Stomach smooth muscle (tissue), 2 donors: ENCODE results near the gene BARHL2.

ENCODE experiments used
- H3K27ac ChIP-seq: one replicate; pipeline ENCODE4 v1.7.0; 2013; ENCODE audit warnings: mild to moderate bottlenecking, low read length, inconsistent platforms
- H3K27me3 ChIP-seq, 2 donors: one replicate each; pipeline ENCODE4 v1.7.0; 2013; ENCODE audit warnings: low read length in 2 of 2; ENCODE audit not compliant: insufficient read depth in 2 of 2, control insufficient read depth in 1 of 2
- H3K36me3 ChIP-seq, 2 donors: one replicate each; pipeline ENCODE4 v1.7.0; 2013; ENCODE audit warnings: low read length in 2 of 2; ENCODE audit not compliant: control insufficient read depth in 2 of 2, insufficient read depth in 2 of 2
- H3K4me1 ChIP-seq: one replicate; pipeline ENCODE4 v1.7.0; 2013; ENCODE audit warnings: low read length; ENCODE audit not compliant: control insufficient read depth, insufficient read depth
- H3K4me3 ChIP-seq, 2 donors: one replicate each; pipeline ENCODE4 v1.7.0; 2013; ENCODE audit warnings: low read length in 2 of 2
- H3K9ac ChIP-seq, 2 donors: one replicate each; pipeline ENCODE4 v1.7.0; 2013; ENCODE audit warnings: low read length in 2 of 2, mild to moderate bottlenecking in 1 of 2
- H3K9me3 ChIP-seq, 2 donors: one replicate each; pipeline ENCODE4 v1.7.0; 2013; ENCODE audit warnings: low read length in 2 of 2; ENCODE audit not compliant: control insufficient read depth in 2 of 2
- donor health status: healthy.
- donor health status: Pancreatic carcinoma.

Gene BARHL2

GRCh38 chr1:90731382-90732050, 14.4 kb upstream of the BARHL2 start:
- no peak overlapping the region for H3K27ac ChIP-seq
- peaks cover 9% of the 10 kb centered on the region for H3K4me1 ChIP-seq
- H3K9ac ChIP-seq = no peak overlapping the region
- H3K4me3 ChIP-seq = no peak overlapping the region
- no peaks in the 10 kb centered on the region for H3K36me3 ChIP-seq
- no peaks in the 10 kb centered on the region for H3K9me3 ChIP-seq
- peaks cover 50 to 77% of the 10 kb centered on the region in 2 donors for H3K27me3 ChIP-seq

GRCh38 chr1:90730243-90731022, 13.3 kb upstream of the BARHL2 start:
- peaks cover 20% of the 10 kb centered on the region for H3K4me1 ChIP-seq
- H3K9ac ChIP-seq = no peak overlapping the region
- no peaks in the 10 kb centered on the region for H3K9me3 ChIP-seq
- no peak overlapping the region for H3K27ac ChIP-seq
- H3K36me3 ChIP-seq = no peaks in the 10 kb centered on the region
- H3K4me3 ChIP-seq = peak overlapping the region in 1 of 2 donors; percentile 17
- H3K27me3 ChIP-seq = peaks cover 60 to 86% of the 10 kb centered on the region in 2 donors

GRCh38 chr1:90729504-90730242, 12.6 kb upstream of the BARHL2 start:
- Histone ChIP-seq H3K36me3 (no peaks in the 10 kb centered on the region), H3K9me3 (no peaks in the 10 kb centered on the region), H3K27ac (no peak overlapping the region), H3K9ac (no peak overlapping the region), H3K27me3 (peaks cover 68 to 90% of the 10 kb centered on the region in 2 donors), H3K4me3 (no peak overlapping the region), H3K4me1 (peaks cover 28% of the 10 kb centered on the region)

- H3K9me3 ChIP-seq = no peaks in the 10 kb centered on the region
- peaks cover 30% of the 10 kb centered on the region for H3K4me1 ChIP-seq
- no peaks in the 10 kb centered on the region for H3K36me3 ChIP-seq
- H3K9ac ChIP-seq = no peak overlapping the region
- peaks cover 78 to 95% of the 10 kb centered on the region in 2 donors for H3K27me3 ChIP-seq
- no peak overlapping the region for H3K27ac ChIP-seq
- H3K4me3 ChIP-seq = no peak overlapping the region
Observed at GRCh38 chr1:90728502-90729287, 11.6 kb upstream of the BARHL2 start.

- H3K27me3 ChIP-seq = peaks cover 85 to 95% of the 10 kb centered on the region in 2 donors
- no peak overlapping the region for H3K9ac ChIP-seq
- no peak overlapping the region for H3K4me3 ChIP-seq
- no peaks in the 10 kb centered on the region for H3K36me3 ChIP-seq
- no peak overlapping the region for H3K27ac ChIP-seq
- H3K9me3 ChIP-seq = no peaks in the 10 kb centered on the region
- H3K4me1 ChIP-seq = peaks cover 33% of the 10 kb centered on the region
Observed at GRCh38 chr1:90727917-90728501, 10.9 kb upstream of the BARHL2 start.

- Histone ChIP-seq H3K27ac (no peak overlapping the region), H3K9ac (no peak overlapping the region), H3K36me3 (no peaks in the 10 kb centered on the region), H3K4me3 (no peak overlapping the region), H3K4me1 (peaks cover 33% of the 10 kb centered on the region), H3K27me3 (peaks cover 89 to 100% of the 10 kb centered on the region in 2 donors), H3K9me3 (no peaks in the 10 kb centered on the region)
Observed at GRCh38 chr1:90726986-90727480, 9.9 kb upstream of the BARHL2 start.

GRCh38 chr1:90726425-90726985, 9.4 kb upstream of the BARHL2 start:
- no peaks in the 10 kb centered on the region for H3K36me3 ChIP-seq
- peaks cover 33% of the 10 kb centered on the region for H3K4me1 ChIP-seq
- peaks cover 86 to 100% of the 10 kb centered on the region in 2 donors for H3K27me3 ChIP-seq
- no peak overlapping the region for H3K27ac ChIP-seq
- no peak overlapping the region for H3K9ac ChIP-seq
- H3K9me3 ChIP-seq = no peaks in the 10 kb centered on the region
- H3K4me3 ChIP-seq = peak overlapping the region in 1 of 2 donors; percentile 36

GRCh38 chr1:90725657-90726424, 8.7 kb upstream of the BARHL2 start:
- H3K27me3 ChIP-seq = peaks cover 84 to 100% of the 10 kb centered on the region in 2 donors
- H3K9ac ChIP-seq = no peak overlapping the region
- peak overlapping the region; percentile 36 to 62 for H3K4me3 ChIP-seq
- no peak overlapping the region for H3K27ac ChIP-seq
- peaks cover 33% of the 10 kb centered on the region for H3K4me1 ChIP-seq
- no peaks in the 10 kb centered on the region for H3K36me3 ChIP-seq
- no peaks in the 10 kb centered on the region for H3K9me3 ChIP-seq

GRCh38 chr1:90724926-90725656, 8.0 kb upstream of the BARHL2 start:
- no peak overlapping the region for H3K9ac ChIP-seq
- no peaks in the 10 kb centered on the region for H3K36me3 ChIP-seq
- no peak overlapping the region for H3K27ac ChIP-seq
- H3K4me3 ChIP-seq = peak overlapping the region; percentile 36 to 62
- H3K9me3 ChIP-seq = peaks cover 0 to under 1% of the 10 kb centered on the region in 2 donors
- H3K27me3 ChIP-seq = peaks cover 84 to 100% of the 10 kb centered on the region in 2 donors
- H3K4me1 ChIP-seq = peaks cover 33% of the 10 kb centered on the region
